ENCODE results near the gene EPHA3. TPM values are rescaled to one million over a fixed set of nuclear protein-coding genes. Genes with fewer than 3 reads are reported as not detected.

EPHA3 gene
- total and polyA plus RNA-seq, 10 of the 15 experiments (the other 5 are each of a cell fraction or from before 2014, with no cell fraction given): 0.03 to 39.0 (median 0.07) TPM; not detected in 4

DNA sequence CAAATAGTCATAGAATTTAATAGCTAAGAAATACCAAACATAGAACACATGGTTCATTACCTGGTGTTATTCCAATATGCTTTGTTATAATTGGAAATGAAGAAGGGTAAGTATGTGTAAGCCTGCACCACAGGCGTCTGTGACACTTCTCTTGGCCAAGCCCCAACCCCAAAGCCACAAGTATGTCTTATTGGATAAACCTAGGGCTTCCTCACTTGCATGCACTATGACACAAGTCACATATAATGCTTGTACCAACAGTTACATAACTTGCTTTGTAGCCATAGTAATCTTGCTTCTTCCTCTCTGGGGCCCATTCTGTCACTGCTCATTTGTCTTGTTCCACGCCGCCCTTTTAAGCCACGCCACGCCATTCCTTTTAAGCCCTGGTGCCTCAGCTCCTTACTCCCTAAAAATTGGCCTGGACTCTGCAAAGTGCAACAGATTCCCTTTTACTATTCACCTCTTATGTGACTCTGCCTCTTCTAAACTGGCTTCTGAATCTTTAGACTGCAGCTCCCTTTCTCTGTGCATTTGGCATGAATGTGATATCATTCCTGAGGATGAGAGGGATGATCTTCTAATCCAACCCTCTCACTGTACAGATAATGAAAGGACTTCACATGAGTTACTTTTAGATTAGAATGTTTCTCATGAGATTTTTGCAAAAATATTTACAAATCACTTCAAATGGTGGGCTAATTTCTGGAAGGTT lies 48.1 kb upstream of the EPHA3 start:
- Histone ChIP-seq H3K9ac (ENCODE audit: control insufficient read depth, insufficient read depth, low read length) (no peak overlapping the region), H3K79me2 (ENCODE audit: control insufficient read depth, insufficient read depth, low read length) (no peaks in the 10 kb centered on the region), H3K27ac (ENCODE audit: control insufficient read depth, insufficient read depth) (no peak overlapping the region), H4K20me1 (ENCODE audit: control insufficient read depth, insufficient read depth) (no peaks in the 10 kb centered on the region), H3K4me1 (ENCODE audit: control insufficient read depth, insufficient read depth, low read length) (no peaks in the 10 kb centered on the region), H2AFZ (ENCODE audit: control insufficient read depth, low read depth, low read length) (no peak overlapping the region), H3K36me3 (ENCODE audit: control insufficient read depth in 2 of 2, insufficient read depth in 2 of 2, low read length in 1 of 2) (no peaks in the 10 kb centered on the region), H3K4me3 (no peak overlapping the region), H3K9me3 (replicated peaks; ENCODE audit: control insufficient read depth, insufficient read depth, low read length) (no peaks in the 10 kb centered on the region), H3K4me2 (ENCODE audit: control insufficient read depth, insufficient read depth) (no peak overlapping the region), H3K27me3 (replicated peaks in 1 of 2; ENCODE audit: control insufficient read depth in 2 of 2, insufficient read depth in 2 of 2, low read length in 1 of 2) (no peaks in the 10 kb centered on the region)
- no peak for TF ChIP-seq BCL11A (IDR thresholded peaks at IDR 0.05; ENCODE audit: low read depth, low read length)
- TF ChIP-seq BRCA1 (IDR thresholded peaks at IDR 0.05; ENCODE audit: low read depth, low read length): no peak
- TF ChIP-seq, protein P1, sequence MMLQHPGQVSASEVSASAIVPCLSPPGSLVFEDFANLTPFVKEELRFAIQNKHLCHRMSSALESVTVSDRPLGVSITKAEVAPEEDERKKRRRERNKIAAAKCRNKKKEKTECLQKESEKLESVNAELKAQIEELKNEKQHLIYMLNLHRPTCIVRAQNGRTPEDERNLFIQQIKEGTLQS (IDR thresholded peaks at IDR 0.05; ENCODE audit: borderline replicate concordance, extremely low read depth, low read depth, low read length): no peak
- TF ChIP-seq, protein P2, sequence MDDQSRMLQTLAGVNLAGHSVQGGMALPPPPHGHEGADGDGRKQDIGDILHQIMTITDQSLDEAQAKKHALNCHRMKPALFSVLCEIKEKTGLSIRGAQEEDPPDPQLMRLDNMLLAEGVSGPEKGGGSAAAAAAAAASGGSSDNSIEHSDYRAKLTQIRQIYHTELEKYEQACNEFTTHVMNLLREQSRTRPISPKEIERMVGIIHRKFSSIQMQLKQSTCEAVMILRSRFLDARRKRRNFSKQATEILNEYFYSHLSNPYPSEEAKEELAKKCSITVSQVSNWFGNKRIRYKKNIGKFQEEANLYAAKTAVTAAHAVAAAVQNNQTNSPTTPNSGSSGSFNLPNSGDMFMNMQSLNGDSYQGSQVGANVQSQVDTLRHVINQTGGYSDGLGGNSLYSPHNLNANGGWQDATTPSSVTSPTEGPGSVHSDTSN (IDR thresholded peaks at IDR 0.05; ENCODE audit: insufficient replicate concordance, low read depth, low read length): no peak
- POLR2A ChIA-PET: no interaction called here
- intact Hi-C loops (cut with micrococcal nuclease; ENCODE audit: unreplicated experiment) (no loop called here), in situ Hi-C loops (cut with MboI) (no loop called here)
- 17% methylated on average over 5 of the region's 5 CpGs for WGBS (ENCODE audit: insufficient coverage, insufficient replicate concordance, low lambda C conversion rate, missing lambda C conversion rate)
- DNase-seq (ENCODE audit: low read depth, low spot score): no peak
- no peak for FAIRE-seq
- no TSS peak for BruUV-seq (replicated peaks)
- ATAC-seq: no peak
- RAD21 ChIA-PET (ENCODE audit: unreplicated experiment): no interaction called here
- SMC1A ChIA-PET (ENCODE audit: uncharacterized antibody, unreplicated experiment): no interaction called here
- CTCF ChIA-PET: interaction anchor here (0.6 kb wide), 1 partner anchor 1151 kb away, joined by 3 read pairs; no protein-coding TSS in a partner anchor

DNA sequence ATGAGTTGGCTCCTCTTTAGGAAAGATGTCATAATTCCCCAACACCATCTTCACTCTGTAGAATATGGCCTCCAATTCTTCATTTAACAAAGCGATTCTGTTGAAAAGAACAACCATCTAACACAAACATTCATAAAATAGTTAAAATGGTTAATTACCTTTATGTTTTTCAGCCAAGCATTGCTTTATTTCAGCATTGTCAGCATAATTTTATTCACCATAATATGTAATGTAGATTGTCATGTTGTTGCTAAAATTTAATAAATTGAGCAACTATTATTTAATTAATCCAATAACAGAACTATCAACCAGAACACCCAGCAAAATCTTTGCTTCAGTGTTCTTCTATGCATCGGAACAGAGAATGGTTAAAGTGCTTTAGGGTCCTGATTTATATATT lies 46.2 kb upstream of the EPHA3 start:
- 22% methylated on average over 2 of the region's 2 CpGs for whole genome bisulfite sequencing (ENCODE audit: insufficient coverage, insufficient replicate concordance, low lambda C conversion rate, missing lambda C conversion rate)
- H3K9me3 ChIP-seq (replicated peaks; ENCODE audit: control insufficient read depth, insufficient read depth, low read length): no peaks in the 10 kb centered on the region
- no peak for DNase-seq (ENCODE audit: low read depth, low spot score)
- H3K27ac ChIP-seq (ENCODE audit: control insufficient read depth, insufficient read depth): no peak overlapping the region
- no peaks in the 10 kb centered on the region for H4K20me1 ChIP-seq (ENCODE audit: control insufficient read depth, insufficient read depth)
- CTCF ChIA-PET: no interaction called here
- H3K79me2 ChIP-seq (ENCODE audit: control insufficient read depth, insufficient read depth, low read length): no peaks in the 10 kb centered on the region
- intact Hi-C loops (cut with micrococcal nuclease; ENCODE audit: unreplicated experiment) (no loop called here), in situ Hi-C loops (cut with MboI) (no loop called here)
- no TSS peak for BruUV-seq (replicated peaks)
- H3K4me1 ChIP-seq (ENCODE audit: control insufficient read depth, insufficient read depth, low read length): no peaks in the 10 kb centered on the region
- no peak for FAIRE-seq
- SMC1A ChIA-PET (ENCODE audit: uncharacterized antibody, unreplicated experiment): no interaction called here
- no peaks in the 10 kb centered on the region for H3K27me3 ChIP-seq (replicated peaks in 1 of 2; ENCODE audit: control insufficient read depth in 2 of 2, insufficient read depth in 2 of 2, low read length in 1 of 2)
- H3K9ac ChIP-seq (ENCODE audit: control insufficient read depth, insufficient read depth, low read length): no peak overlapping the region
- no peaks in the 10 kb centered on the region for H3K36me3 ChIP-seq (ENCODE audit: control insufficient read depth in 2 of 2, insufficient read depth in 2 of 2, low read length in 1 of 2)
- no peak overlapping the region for H3K4me2 ChIP-seq (ENCODE audit: control insufficient read depth, insufficient read depth)
- POLR2A ChIA-PET: no interaction called here
- RAD21 ChIA-PET (ENCODE audit: unreplicated experiment): no interaction called here
- no peak overlapping the region for H2AFZ ChIP-seq (ENCODE audit: control insufficient read depth, low read depth, low read length)
- ATAC-seq: no peak
- no peak overlapping the region for H3K4me3 ChIP-seq
- TF ChIP-seq SUPT20H (IDR thresholded peaks at IDR 0.05; ENCODE audit: borderline replicate concordance, control insufficient read depth, low read depth, low read length): no peak
- no peak for TF ChIP-seq NRF1 (conservative IDR thresholded peaks at IDR 0.05; ENCODE audit: low read depth, low read length)
- TF ChIP-seq FOS (IDR thresholded peaks at IDR 0.05; ENCODE audit: borderline replicate concordance, extremely low read depth, insufficient read length): no peak
- no peak for TF ChIP-seq STAT1 (conservative IDR thresholded peaks at IDR 0.05)
- TF ChIP-seq, protein P3, sequence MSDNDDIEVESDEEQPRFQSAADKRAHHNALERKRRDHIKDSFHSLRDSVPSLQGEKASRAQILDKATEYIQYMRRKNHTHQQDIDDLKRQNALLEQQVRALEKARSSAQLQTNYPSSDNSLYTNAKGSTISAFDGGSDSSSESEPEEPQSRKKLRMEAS (IDR thresholded peaks at IDR 0.05; ENCODE audit: low read depth, low read length): no peak
- no peak for TF ChIP-seq SP1 (IDR thresholded peaks at IDR 0.05; ENCODE audit: low read depth, low read length)
- no peak for TF ChIP-seq ZZZ3 (IDR thresholded peaks at IDR 0.05; ENCODE audit: control insufficient read depth, insufficient read length, low read depth)
- no peak for TF ChIP-seq SIX5 (IDR thresholded peaks at IDR 0.05; ENCODE audit: low read depth, low read length, severe bottlenecking)
- TF ChIP-seq, protein P4, sequence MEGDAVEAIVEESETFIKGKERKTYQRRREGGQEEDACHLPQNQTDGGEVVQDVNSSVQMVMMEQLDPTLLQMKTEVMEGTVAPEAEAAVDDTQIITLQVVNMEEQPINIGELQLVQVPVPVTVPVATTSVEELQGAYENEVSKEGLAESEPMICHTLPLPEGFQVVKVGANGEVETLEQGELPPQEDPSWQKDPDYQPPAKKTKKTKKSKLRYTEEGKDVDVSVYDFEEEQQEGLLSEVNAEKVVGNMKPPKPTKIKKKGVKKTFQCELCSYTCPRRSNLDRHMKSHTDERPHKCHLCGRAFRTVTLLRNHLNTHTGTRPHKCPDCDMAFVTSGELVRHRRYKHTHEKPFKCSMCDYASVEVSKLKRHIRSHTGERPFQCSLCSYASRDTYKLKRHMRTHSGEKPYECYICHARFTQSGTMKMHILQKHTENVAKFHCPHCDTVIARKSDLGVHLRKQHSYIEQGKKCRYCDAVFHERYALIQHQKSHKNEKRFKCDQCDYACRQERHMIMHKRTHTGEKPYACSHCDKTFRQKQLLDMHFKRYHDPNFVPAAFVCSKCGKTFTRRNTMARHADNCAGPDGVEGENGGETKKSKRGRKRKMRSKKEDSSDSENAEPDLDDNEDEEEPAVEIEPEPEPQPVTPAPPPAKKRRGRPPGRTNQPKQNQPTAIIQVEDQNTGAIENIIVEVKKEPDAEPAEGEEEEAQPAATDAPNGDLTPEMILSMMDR (IDR thresholded peaks at IDR 0.05 in 2 of 3, conservative IDR thresholded peaks at IDR 0.05 in 1 of 3; ENCODE audit: control insufficient read depth in 2 of 3, extremely low read depth in 1 of 3, insufficient read depth in 1 of 3, low read depth in 3 of 3, low read length in 3 of 3): no peak

Measured in GM12878 (cell line).